MM.1S (cell line): ENCODE results near the gene F8.

Experiments
- DNase-seq: peaks from one replicate; pipeline ENCODE4 v3.0.0-alpha.2; 2015
- H2AFZ ChIP-seq: fragments of 300-600 bp; sonication (generic); 2 replicates; pipeline ENCODE4 v1.6.0; 2016; ENCODE audit warnings: antibody characterized with exemption, low read length
- H3F3A ChIP-seq: fragments of 300-600 bp; sonication (generic); 2 replicates; pipeline ENCODE4 v1.6.1; 2016; ENCODE audit warnings: mild to moderate bottlenecking, antibody characterized with exemption, low read length, moderate library complexity, mixed read lengths; ENCODE audit not compliant: insufficient read depth
- H3K27ac ChIP-seq: fragments of 300-600 bp; sonication (generic); 2 replicates; pipeline ENCODE4 v1.5.1; 2016; ENCODE audit warnings: mild to moderate bottlenecking, low read length
- H3K27me3 ChIP-seq: fragments of 300-600 bp; sonication (generic); replicated peaks from 2 replicates; pipeline ENCODE4 v1.6.0; 2016; ENCODE audit warnings: low read length; ENCODE audit not compliant: insufficient read depth
- H3K36me3 ChIP-seq: fragments of 300-600 bp; sonication (generic); replicated peaks from 2 replicates; pipeline ENCODE4 v1.6.1; 2016; ENCODE audit warnings: mild to moderate bottlenecking, low read length, mixed read lengths; ENCODE audit not compliant: insufficient read depth
- H3K4me1 ChIP-seq: fragments of 300-600 bp; sonication (generic); 2 replicates; pipeline ENCODE4 v1.6.1; 2016; ENCODE audit warnings: low read length, mixed read lengths
- H3K4me2 ChIP-seq: fragments of 300-600 bp; sonication (generic); 2 replicates; pipeline ENCODE4 v1.6.0; 2016; ENCODE audit warnings: low read depth, low read length
- H3K4me3 ChIP-seq: fragments of 300-600 bp; sonication (generic); 2 replicates; pipeline ENCODE4 v1.5.1; 2016; ENCODE audit warnings: low read length, mixed read lengths
- H3K79me2 ChIP-seq: fragments of 300-600 bp; sonication (generic); 2 replicates; pipeline ENCODE4 v1.6.1; 2016; ENCODE audit warnings: mixed run types, low read length, mixed read lengths
- H3K9ac ChIP-seq: fragments of 300-600 bp; sonication (generic); 2 replicates; pipeline ENCODE4 v1.6.1; 2016; ENCODE audit warnings: low read length, mixed read lengths
- H3K9me2 ChIP-seq: fragments of 300-600 bp; sonication (generic); replicated peaks from 2 replicates; pipeline ENCODE4 v1.6.1; 2016; ENCODE audit warnings: mild to moderate bottlenecking, low read length, mixed read lengths; ENCODE audit not compliant: insufficient read depth
- H3K9me3 ChIP-seq: fragments of 300-600 bp; sonication (generic); replicated peaks from 2 replicates; pipeline ENCODE4 v1.6.1; 2016; ENCODE audit warnings: mild to moderate bottlenecking, low read length, mixed read lengths; ENCODE audit not compliant: insufficient read depth
- H4K20me1 ChIP-seq: fragments of 300-600 bp; sonication (generic); 2 replicates; pipeline ENCODE4 v1.6.1; 2016; ENCODE audit warnings: mild to moderate bottlenecking, low read length, moderate library complexity, mixed read lengths; ENCODE audit not compliant: insufficient read depth
- EZH2 ChIP-seq: fragments of 300-600 bp; sonication (generic); optimal IDR thresholded peaks from 2 replicates; pipeline ENCODE3; 2017; ENCODE audit warnings: low read depth, mild to moderate bottlenecking, antibody characterized with exemption, low read length, mixed read lengths
- EZH2phosphoT487 ChIP-seq: fragments of 300-600 bp; sonication (generic); IDR thresholded peaks from 2 replicates; pipeline ENCODE4 v1.6.1; 2018; ENCODE audit warnings: antibody characterized with exemption, low read length
- TF ChIP-seq, protein P1 (sequence below): fragments of 300-600 bp; sonication (generic); IDR thresholded peaks from 2 replicates; pipeline ENCODE4 v1.5.1; 2016; ENCODE audit warnings: antibody characterized with exemption, low read length, mixed read lengths

F8 gene

DNA sequence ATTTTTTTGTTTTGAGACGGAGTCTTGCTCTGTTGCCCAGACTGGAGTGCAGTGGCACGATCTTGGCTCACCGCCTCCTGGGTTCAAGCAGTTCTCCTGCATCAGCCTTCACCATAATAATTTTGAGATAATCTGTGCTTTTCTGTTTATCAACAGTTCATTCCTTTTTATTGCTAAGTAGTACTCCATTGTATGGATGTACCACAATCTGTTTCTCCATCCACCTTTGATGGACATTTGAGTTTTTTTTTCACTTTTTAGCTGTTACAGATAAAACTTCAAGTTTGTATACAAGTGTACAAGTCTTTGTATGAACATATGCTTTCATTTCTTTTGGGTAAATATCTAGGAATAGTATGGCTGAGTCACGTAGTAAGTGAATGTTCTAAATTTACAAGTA lies 13.2 kb upstream of the F8 start:
- TF ChIP-seq EZH2, result no peak
- TF ChIP-seq EZH2phosphoT487, result no peak
- TF ChIP-seq, protein P1, sequence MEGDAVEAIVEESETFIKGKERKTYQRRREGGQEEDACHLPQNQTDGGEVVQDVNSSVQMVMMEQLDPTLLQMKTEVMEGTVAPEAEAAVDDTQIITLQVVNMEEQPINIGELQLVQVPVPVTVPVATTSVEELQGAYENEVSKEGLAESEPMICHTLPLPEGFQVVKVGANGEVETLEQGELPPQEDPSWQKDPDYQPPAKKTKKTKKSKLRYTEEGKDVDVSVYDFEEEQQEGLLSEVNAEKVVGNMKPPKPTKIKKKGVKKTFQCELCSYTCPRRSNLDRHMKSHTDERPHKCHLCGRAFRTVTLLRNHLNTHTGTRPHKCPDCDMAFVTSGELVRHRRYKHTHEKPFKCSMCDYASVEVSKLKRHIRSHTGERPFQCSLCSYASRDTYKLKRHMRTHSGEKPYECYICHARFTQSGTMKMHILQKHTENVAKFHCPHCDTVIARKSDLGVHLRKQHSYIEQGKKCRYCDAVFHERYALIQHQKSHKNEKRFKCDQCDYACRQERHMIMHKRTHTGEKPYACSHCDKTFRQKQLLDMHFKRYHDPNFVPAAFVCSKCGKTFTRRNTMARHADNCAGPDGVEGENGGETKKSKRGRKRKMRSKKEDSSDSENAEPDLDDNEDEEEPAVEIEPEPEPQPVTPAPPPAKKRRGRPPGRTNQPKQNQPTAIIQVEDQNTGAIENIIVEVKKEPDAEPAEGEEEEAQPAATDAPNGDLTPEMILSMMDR, result no peak
- H2AFZ ChIP-seq, result no peak overlapping the region
- H3K4me2 ChIP-seq, result no peak overlapping the region
- peaks cover 20% of the 10 kb centered on the region for H3K79me2 ChIP-seq
- no peak for DNase-seq
- no peak overlapping the region for H3K4me3 ChIP-seq
- H3K4me1 ChIP-seq, result no peaks in the 10 kb centered on the region
- H3K9ac ChIP-seq, result no peak overlapping the region
- no peak overlapping the region for H3K27ac ChIP-seq
- no peaks in the 10 kb centered on the region for H3K9me3 ChIP-seq
- no peaks in the 10 kb centered on the region for H4K20me1 ChIP-seq
- H3K27me3 ChIP-seq, result no peaks in the 10 kb centered on the region
- H3K36me3 ChIP-seq, result no peaks in the 10 kb centered on the region
- no peaks in the 10 kb centered on the region for H3F3A ChIP-seq
- no peaks in the 10 kb centered on the region for H3K9me2 ChIP-seq

DNA sequence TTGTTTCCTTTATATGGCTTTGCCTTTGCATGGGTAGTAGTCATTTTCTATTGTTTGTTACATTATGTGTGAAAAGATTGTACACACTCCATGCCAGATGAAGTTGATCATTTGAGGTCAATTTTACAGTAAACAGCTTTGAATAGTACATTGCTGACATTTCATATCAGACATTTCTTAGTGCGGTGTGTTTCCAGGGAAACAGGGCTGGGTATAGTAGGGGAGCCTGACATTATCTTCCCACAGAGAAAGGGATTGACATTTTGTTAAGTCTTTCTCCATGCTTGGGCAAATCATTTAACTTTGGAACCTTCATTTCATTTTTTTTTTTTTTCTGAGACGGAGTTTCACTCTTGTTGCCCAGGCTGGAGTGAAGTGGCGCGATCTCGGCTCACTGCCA lies 9.1 kb upstream of the F8 start:
- H3K4me3 ChIP-seq, result no peak overlapping the region
- no peaks in the 10 kb centered on the region for H3K9me3 ChIP-seq
- H3K36me3 ChIP-seq, result no peaks in the 10 kb centered on the region
- H3K27ac ChIP-seq, result no peak overlapping the region
- H3K79me2 ChIP-seq, result peaks cover 34% of the 10 kb centered on the region
- H4K20me1 ChIP-seq, result no peaks in the 10 kb centered on the region
- H3K9me2 ChIP-seq, result no peaks in the 10 kb centered on the region
- H2AFZ ChIP-seq, result no peak overlapping the region
- H3K4me1 ChIP-seq, result no peaks in the 10 kb centered on the region
- H3F3A ChIP-seq, result peaks cover 7% of the 10 kb centered on the region; the same call in 1 of the 2 replicates
- no peak overlapping the region for H3K4me2 ChIP-seq
- H3K27me3 ChIP-seq, result no peaks in the 10 kb centered on the region
- TF ChIP-seq EZH2phosphoT487 (no peak), EZH2 (no peak)
- TF ChIP-seq, protein P1, result no peak
- no peak for DNase-seq
- H3K9ac ChIP-seq, result no peak overlapping the region

DNA sequence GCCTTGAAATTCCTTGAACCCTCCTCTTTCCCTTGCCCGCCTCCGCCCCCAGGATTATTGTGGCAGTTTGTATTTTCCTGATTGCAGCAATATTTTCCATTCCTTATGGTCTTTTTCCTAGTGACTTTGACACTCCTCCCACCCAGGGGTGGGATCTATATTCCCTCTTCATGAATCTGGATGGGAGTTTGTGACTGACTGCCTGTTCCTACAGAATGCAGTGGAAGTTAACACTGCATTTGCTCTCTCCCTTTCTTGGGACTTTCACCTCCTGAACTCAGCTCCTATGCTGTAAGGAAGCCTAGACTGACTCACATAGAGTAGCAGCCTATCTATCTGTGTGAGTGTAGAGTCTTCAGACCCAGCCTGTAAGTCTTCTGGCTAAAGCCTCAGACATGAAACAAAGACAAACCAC lies 6.4 kb upstream of the F8 start:
- no peaks in the 10 kb centered on the region for H3K9me2 ChIP-seq
- no peak overlapping the region for H3K9ac ChIP-seq
- H3K9me3 ChIP-seq, result no peaks in the 10 kb centered on the region
- no peaks in the 10 kb centered on the region for H4K20me1 ChIP-seq
- H3F3A ChIP-seq, result peaks cover 12% of the 10 kb centered on the region; the same call in 1 of the 2 replicates
- no peak overlapping the region for H3K4me2 ChIP-seq
- H3K27me3 ChIP-seq, result no peaks in the 10 kb centered on the region
- H3K27ac ChIP-seq, result no peak overlapping the region
- TF ChIP-seq EZH2phosphoT487 (no peak), EZH2 (no peak)
- TF ChIP-seq, protein P1, result no peak
- H3K4me1 ChIP-seq, result no peaks in the 10 kb centered on the region
- no peak overlapping the region for H3K4me3 ChIP-seq
- H3K36me3 ChIP-seq, result no peaks in the 10 kb centered on the region
- DNase-seq, result no peak
- peaks cover 34% of the 10 kb centered on the region for H3K79me2 ChIP-seq
- no peak overlapping the region for H2AFZ ChIP-seq
